ENCODE data around the gene VPS37D.
"Not testable (repeated sequence)": the region's sequence is repeated elsewhere in the genome, so short reads cannot be mapped to it uniquely, and the experiment has no call there.

The VPS37D gene

GRCh38 chr7:73671857-73672445, 4.3 kb downstream of the VPS37D start:
- TF ChIP-seq ESRRG (CRISPR knock-in tag; IDR thresholded peaks at IDR 0.05) (no peak), TSHZ2 (CRISPR knock-in tag; IDR thresholded peaks at IDR 0.05) (no peak), ARNTL (CRISPR knock-in tag; IDR thresholded peaks at IDR 0.05; ENCODE audit: borderline replicate concordance, low read depth) (no peak)
- no peak for ATAC-seq

- no peak for ATAC-seq
- no peak for TF ChIP-seq CSDC2 (CRISPR knock-in tag; IDR thresholded peaks at IDR 0.05)
- TF ChIP-seq TSHZ2 (CRISPR knock-in tag; IDR thresholded peaks at IDR 0.05): no peak
- no peak for TF ChIP-seq SNAI2 (CRISPR knock-in tag; IDR thresholded peaks at IDR 0.05)
Measured at GRCh38 chr7:73674468-73675124, 7.0 kb downstream of the VPS37D start.

DNA sequence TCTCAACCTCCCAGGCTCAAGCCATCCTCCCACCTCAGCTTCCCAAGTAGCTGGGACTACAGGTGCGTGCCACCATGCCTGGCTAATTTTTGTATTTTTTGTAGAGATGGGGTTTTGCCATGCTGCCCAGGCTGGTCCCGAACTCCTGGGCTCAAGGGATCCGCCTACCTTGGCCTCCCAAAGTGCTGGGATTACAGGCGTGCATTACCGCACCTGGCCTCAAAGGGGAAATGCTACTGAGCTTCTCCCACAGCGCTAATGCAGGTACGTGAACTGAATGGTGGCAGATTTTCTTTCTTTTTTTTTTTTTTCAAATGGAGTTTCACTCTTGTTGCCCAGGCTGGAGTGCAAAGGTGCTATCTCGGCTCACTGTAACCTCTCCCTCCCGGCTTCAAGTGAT, 8.4 kb downstream of the VPS37D start:
- not testable (repeated sequence) for ATAC-seq

DNA sequence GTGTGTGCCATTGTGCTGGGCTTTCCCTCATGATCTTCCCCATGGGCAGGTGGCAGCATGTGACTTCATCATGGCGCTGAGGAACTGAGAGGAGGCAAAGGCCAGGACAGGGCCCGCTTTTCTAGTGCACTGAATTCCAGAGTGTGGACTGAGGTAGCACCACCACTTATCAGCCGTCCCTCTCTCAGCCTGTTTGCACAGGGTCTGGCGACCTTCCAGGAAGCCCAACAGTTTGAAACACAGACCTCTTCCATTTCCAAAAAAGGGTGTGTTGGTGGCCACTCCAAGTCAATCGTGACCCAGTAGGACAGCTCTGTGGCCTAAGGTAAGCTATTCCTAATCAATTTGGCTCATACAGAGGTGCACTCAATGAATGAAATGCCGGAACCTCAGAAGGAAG, 11.2 kb downstream of the VPS37D start:
- no peak for TF ChIP-seq POU6F1 (CRISPR knock-in tag; IDR thresholded peaks at IDR 0.05; ENCODE audit: borderline replicate concordance, low read depth)
- TF ChIP-seq ESRRG (CRISPR knock-in tag; IDR thresholded peaks at IDR 0.05): no peak
- TF ChIP-seq ISL1 (CRISPR knock-in tag; IDR thresholded peaks at IDR 0.05): no peak
- no peak for TF ChIP-seq GLIS3 (CRISPR knock-in tag; IDR thresholded peaks at IDR 0.05)
- TF ChIP-seq CSDC2 (CRISPR knock-in tag; IDR thresholded peaks at IDR 0.05): no peak
- ATAC-seq: no peak

- TF ChIP-seq RARB (CRISPR knock-in tag; IDR thresholded peaks at IDR 0.05) (no peak), TCF4 (CRISPR knock-in tag; IDR thresholded peaks at IDR 0.05; ENCODE audit: borderline replicate concordance) (no peak), SNAI2 (CRISPR knock-in tag; IDR thresholded peaks at IDR 0.05) (no peak), ZFP30 (CRISPR knock-in tag; IDR thresholded peaks at IDR 0.05) (no peak), CSDC2 (CRISPR knock-in tag; IDR thresholded peaks at IDR 0.05) (no peak), GLIS3 (CRISPR knock-in tag; IDR thresholded peaks at IDR 0.05) (no peak), ISL1 (CRISPR knock-in tag; IDR thresholded peaks at IDR 0.05) (no peak), POU6F1 (CRISPR knock-in tag; IDR thresholded peaks at IDR 0.05; ENCODE audit: borderline replicate concordance, low read depth) (no peak), ZNF565 (CRISPR knock-in tag; conservative IDR thresholded peaks at IDR 0.05; ENCODE audit: low read depth) (no peak), ZNF8 (CRISPR knock-in tag; IDR thresholded peaks at IDR 0.05) (no peak), BACH2 (CRISPR knock-in tag; IDR thresholded peaks at IDR 0.05; ENCODE audit: borderline replicate concordance) (no peak), ZNF70 (CRISPR knock-in tag; IDR thresholded peaks at IDR 0.05) (no peak)
- TF ChIP-seq, protein P1, sequence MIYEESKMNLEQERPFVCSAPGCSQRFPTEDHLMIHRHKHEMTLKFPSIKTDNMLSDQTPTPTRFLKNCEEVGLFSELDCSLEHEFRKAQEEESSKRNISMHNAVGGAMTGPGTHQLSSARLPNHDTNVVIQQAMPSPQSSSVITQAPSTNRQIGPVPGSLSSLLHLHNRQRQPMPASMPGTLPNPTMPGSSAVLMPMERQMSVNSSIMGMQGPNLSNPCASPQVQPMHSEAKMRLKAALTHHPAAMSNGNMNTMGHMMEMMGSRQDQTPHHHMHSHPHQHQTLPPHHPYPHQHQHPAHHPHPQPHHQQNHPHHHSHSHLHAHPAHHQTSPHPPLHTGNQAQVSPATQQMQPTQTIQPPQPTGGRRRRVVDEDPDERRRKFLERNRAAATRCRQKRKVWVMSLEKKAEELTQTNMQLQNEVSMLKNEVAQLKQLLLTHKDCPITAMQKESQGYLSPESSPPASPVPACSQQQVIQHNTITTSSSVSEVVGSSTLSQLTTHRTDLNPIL (CRISPR knock-in tag; IDR thresholded peaks at IDR 0.05; ENCODE audit: low read depth): no peak
Measured at GRCh38 chr7:73679709-73680108, 12.1 kb downstream of the VPS37D start.

More at GRCh38 chr7:73679709-73680108, 12.1 kb downstream of the VPS37D start:
- ATAC-seq: no peak

Measured in SK-N-SH treated with all-trans-retinoic acid at 6 μM for 48 hours (cell line).